Left lung (tissue), 10 donors: ENCODE results near the gene FAM120B. TPM values are rescaled to one million over a fixed set of nuclear protein-coding genes. Genes with fewer than 3 reads are reported as not detected.

Source experiments
- ATAC-seq: fragments of 200-7000 bp; cut with Tn5 transposase; one replicate; pipeline ENCODE4 v1.9.1; 2020; ENCODE audit warnings: moderate library complexity
- DNase-seq, 4 donors: peaks; one replicate each; pipeline ENCODE4 v3.0.0-alpha.2; 2013 to 2020
- H3K27ac ChIP-seq, 2 donors: fragments of 200-600 bp; sonication (generic) in 1 of 2; one replicate each; pipeline versions ENCODE4 v1.5.0 to v1.8.0; 2020 to 2021
- H3K27me3 ChIP-seq, 2 donors: fragments of 200-600 bp; sonication (generic) in 1 of 2; one replicate each; pipeline versions ENCODE4 v1.5.0 to v1.8.0; 2020 to 2021
- H3K36me3 ChIP-seq, 2 donors: fragments of 200-600 bp; sonication (generic) in 1 of 2; one replicate each; pipeline versions ENCODE4 v1.5.0 to v1.8.0; 2020 to 2021
- H3K4me1 ChIP-seq, 2 donors: fragments of 200-600 bp; one replicate each; pipeline ENCODE4 v1.8.0; 2021
- H3K4me3 ChIP-seq, 2 donors: fragments of 200-600 bp; sonication (generic) in 1 of 2; one replicate each; pipeline versions ENCODE4 v1.5.0 to v1.8.0; 2020 to 2021; ENCODE audit warnings: mild to moderate bottlenecking in 1 of 2
- H3K9me3 ChIP-seq, 2 donors: fragments of 200-600 bp; sonication (generic) in 1 of 2; one replicate each; pipeline versions ENCODE4 v1.5.0 to v1.8.0; 2020 to 2021
- CTCF ChIP-seq, 2 donors: fragments of 200-600 bp; sonication (generic) in 1 of 2; IDR thresholded peaks; one replicate each; pipeline versions ENCODE4 v1.5.0 to v1.8.0; 2021; ENCODE audit warnings: antibody characterized with exemption in 2 of 2
- intact Hi-C, 2 donors: fragments of 100-400 bp; cut with DNase I; formaldehyde crosslinking; loops; one replicate each; pipeline versions ENCODE4 v1.11.2 to v1.14.2; 2022
- polyA plus RNA-seq, 6 donors: library from polyadenylated mRNA; unstranded; fragments of 120-200 nt; gene quantifications; one replicate each; pipeline ENCODE4 v1.2.1, GENCODE V29; 2013; ENCODE audit not compliant: insufficient read length in 6 of 6
- total RNA-seq, 2 donors: library from RNA; stranded (reverse); fragmentation: NEBNext Ultra II Directional; extraction: Animal tissue kit (Norgen Biotek cat#: 25700); gene quantifications; one replicate each; pipeline ENCODE4 v1.2.1, GENCODE V29; 2021
- donor health status: DM: no; HTN: yes; CAD: no.
- donor health status: DM: no; HTN: no; CAD: no.

Gene FAM120B
- total and polyA plus RNA-seq, 8 donors, result 26.6 to 37.7 (median 35.5) TPM

GRCh38 chr6:170365121-170365520 lies 58.6 kb downstream of the FAM120B start:
- H3K27me3 ChIP-seq, result no peaks in the 10 kb centered on the region
- H3K36me3 ChIP-seq, result peaks cover 0 to 78% of the 10 kb centered on the region in 2 donors
- ATAC-seq, result no peak
- no peak for TF ChIP-seq CTCF (IDR thresholded peaks at IDR 0.05)
- H3K9me3 ChIP-seq, result no peaks in the 10 kb centered on the region
- H3K4me1 ChIP-seq, result peaks cover 0 to 2% of the 10 kb centered on the region in 2 donors
- H3K27ac ChIP-seq, result no peak overlapping the region
- DNase-seq, result no peak
- intact Hi-C loops, result no loop called here
- H3K4me3 ChIP-seq, result no peak overlapping the region

- no peaks in the 10 kb centered on the region for H3K4me1 ChIP-seq
- DNase-seq (no peak), ATAC-seq (no peak)
- H3K27me3 ChIP-seq, result no peaks in the 10 kb centered on the region
- H3K4me3 ChIP-seq, result no peak overlapping the region
- H3K36me3 ChIP-seq, result peaks cover 0 to 78% of the 10 kb centered on the region in 2 donors
- intact Hi-C loops, result no loop called here
- no peaks in the 10 kb centered on the region for H3K9me3 ChIP-seq
- no peak overlapping the region for H3K27ac ChIP-seq
- TF ChIP-seq CTCF (IDR thresholded peaks at IDR 0.05), result no peak
Observed at GRCh38 chr6:170365593-170365992, 59.0 kb downstream of the FAM120B start.

- ATAC-seq (peak; percentile 29), DNase-seq (no peak)
- Histone ChIP-seq H3K27ac (no peak overlapping the region), H3K27me3 (no peaks in the 10 kb centered on the region), H3K4me1 (no peaks in the 10 kb centered on the region), H3K4me3 (no peak overlapping the region), H3K9me3 (no peaks in the 10 kb centered on the region), H3K36me3 (peaks cover 0 to 75% of the 10 kb centered on the region in 2 donors)
- TF ChIP-seq CTCF (IDR thresholded peaks at IDR 0.05), result no peak
- intact Hi-C loops, result no loop called here
Observed at GRCh38 chr6:170366248-170366960, 59.8 kb downstream of the FAM120B start.

- intact Hi-C loops, result no loop called here
- ATAC-seq (no peak), DNase-seq (peak in 2 of 4 donors; percentile 68 to 79)
- H3K4me3 ChIP-seq, result no peak overlapping the region
- H3K36me3 ChIP-seq, result peaks cover 0 to 66% of the 10 kb centered on the region in 2 donors
- no peaks in the 10 kb centered on the region for H3K27me3 ChIP-seq
- no peak for TF ChIP-seq CTCF (IDR thresholded peaks at IDR 0.05)
- no peaks in the 10 kb centered on the region for H3K4me1 ChIP-seq
- no peak overlapping the region for H3K27ac ChIP-seq
- H3K9me3 ChIP-seq, result no peaks in the 10 kb centered on the region
Observed at GRCh38 chr6:170367241-170367640, 60.7 kb downstream of the FAM120B start.

DNA sequence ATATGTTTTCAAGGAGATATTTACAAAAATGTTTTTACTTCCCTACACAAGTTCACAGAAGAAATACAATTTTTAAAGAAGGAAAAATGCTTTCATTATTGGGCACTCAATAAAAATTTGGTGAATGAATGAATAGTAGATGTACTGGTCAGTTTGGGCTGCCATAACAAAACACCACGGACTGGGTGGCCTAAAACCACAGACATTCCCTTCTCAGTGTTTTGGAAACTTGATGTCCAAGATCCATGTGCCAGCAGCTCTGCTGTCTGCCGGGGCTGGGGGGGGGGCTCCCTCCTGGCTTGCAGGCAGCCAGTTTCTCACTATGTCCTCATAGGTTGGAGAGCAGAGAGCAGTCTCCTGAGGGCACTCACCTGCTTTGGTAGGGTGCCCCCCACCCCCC lies 62.0 kb downstream of the FAM120B start:
- ATAC-seq, result no peak
- Histone ChIP-seq H3K27ac (no peak overlapping the region), H3K36me3 (peaks cover 0 to 53% of the 10 kb centered on the region in 2 donors), H3K27me3 (no peaks in the 10 kb centered on the region), H3K4me3 (no peak overlapping the region), H3K9me3 (no peaks in the 10 kb centered on the region), H3K4me1 (no peaks in the 10 kb centered on the region)
- intact Hi-C loops, result no loop called here
- TF ChIP-seq CTCF (IDR thresholded peaks at IDR 0.05), result no peak
- no peak for DNase-seq
